ENCODE data around the gene GORASP1.

DNA sequence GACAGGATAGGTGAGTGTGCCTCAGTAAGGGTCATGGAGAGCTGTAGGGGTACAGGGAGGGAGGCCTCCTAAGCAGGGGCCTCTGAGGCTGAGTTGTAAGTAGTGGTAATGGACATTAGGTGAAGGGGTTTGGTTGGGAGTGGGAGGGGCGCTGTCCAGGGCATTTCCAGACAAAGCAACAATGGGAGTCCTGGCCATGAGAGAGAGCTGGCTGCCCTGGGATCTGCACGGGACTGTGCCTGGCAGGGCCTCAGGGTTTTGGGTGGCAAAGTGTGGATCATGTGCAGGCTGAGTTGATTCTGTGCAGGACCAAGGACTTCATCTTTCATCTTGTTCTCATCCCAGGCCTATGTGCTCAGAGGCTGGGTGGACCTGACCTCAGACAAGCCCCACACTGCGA, 4.7 kb upstream of the GORASP1 start:
- TF ChIP-seq POLR2A (IDR thresholded peaks at IDR 0.05; ENCODE audit: low read depth, low read length), result no peak
- TF ChIP-seq POLR2AphosphoS5 (IDR thresholded peaks at IDR 0.05; ENCODE audit: low read depth, low read length), result no peak
